Activated naive CD4-positive, alpha-beta T cell treated with anti-CD3 and anti-CD28 coated beads, Interleukin-2, amount 50 U/mL, for 24 hours (primary cell): ENCODE results near the gene UBE3A.

Experiments
- H3K27ac Mint-ChIP-seq: one replicate; pipeline ENCODE4 v1.8.0; 2021; ENCODE audit warnings: mild to moderate bottlenecking, mixed read lengths
- H3K27me3 Mint-ChIP-seq: one replicate; pipeline ENCODE4 v1.8.0; 2021; ENCODE audit warnings: mixed read lengths
- H3K36me3 Mint-ChIP-seq: one replicate; pipeline ENCODE4 v1.8.0; 2021; ENCODE audit warnings: mixed read lengths
- H3K4me1 Mint-ChIP-seq: one replicate; pipeline ENCODE4 v1.8.0; 2021; ENCODE audit warnings: mixed read lengths
- H3K4me3 Mint-ChIP-seq: one replicate; pipeline ENCODE4 v1.8.0; 2021; ENCODE audit warnings: mild to moderate bottlenecking, mixed read lengths
- H3K9me3 Mint-ChIP-seq: one replicate; pipeline ENCODE4 v1.8.0; 2021; ENCODE audit warnings: mixed read lengths

UBE3A gene

GRCh38 chr15:25397100-25397499 lies 41.7 kb downstream of the UBE3A start:
- no peak overlapping the region for H3K27ac Mint-ChIP-seq
- H3K4me3 Mint-ChIP-seq, result no peak overlapping the region
- H3K9me3 Mint-ChIP-seq, result peaks cover 6% of the 10 kb centered on the region
- peaks cover 44% of the 10 kb centered on the region for H3K36me3 Mint-ChIP-seq
- H3K4me1 Mint-ChIP-seq, result peaks cover 55% of the 10 kb centered on the region
- no peaks in the 10 kb centered on the region for H3K27me3 Mint-ChIP-seq

DNA sequence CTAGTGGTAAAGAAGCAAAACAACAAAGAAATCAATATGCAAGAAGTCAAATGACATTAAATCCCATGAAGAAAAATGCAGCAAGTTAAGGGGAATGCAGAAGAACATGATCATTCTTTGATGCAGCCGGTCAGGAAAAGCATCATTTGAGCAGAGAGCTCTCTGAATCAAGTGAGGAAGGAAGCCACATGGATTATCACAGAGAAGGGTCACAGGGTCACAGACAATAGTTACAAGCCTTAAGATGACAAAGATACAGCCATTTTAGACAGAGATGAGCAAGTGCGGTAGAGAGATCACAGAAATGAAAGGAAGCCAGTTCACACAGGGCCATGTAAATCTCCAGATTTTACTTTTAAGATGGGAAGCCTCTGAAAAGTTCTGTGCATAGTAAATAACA lies 43.9 kb downstream of the UBE3A start:
- no peaks in the 10 kb centered on the region for H3K27me3 Mint-ChIP-seq
- H3K4me1 Mint-ChIP-seq, result peaks cover 48% of the 10 kb centered on the region
- H3K9me3 Mint-ChIP-seq, result peaks cover 5% of the 10 kb centered on the region
- no peak overlapping the region for H3K4me3 Mint-ChIP-seq
- H3K36me3 Mint-ChIP-seq, result peaks cover 37% of the 10 kb centered on the region
- peak overlapping the region; percentile 8 for H3K27ac Mint-ChIP-seq

GRCh38 chr15:25392806-25393205 lies 46.0 kb downstream of the UBE3A start:
- no peaks in the 10 kb centered on the region for H3K27me3 Mint-ChIP-seq
- H3K27ac Mint-ChIP-seq, result no peak overlapping the region
- peaks cover 55% of the 10 kb centered on the region for H3K4me1 Mint-ChIP-seq
- H3K4me3 Mint-ChIP-seq, result no peak overlapping the region
- peaks cover 43% of the 10 kb centered on the region for H3K36me3 Mint-ChIP-seq
- peaks cover 18% of the 10 kb centered on the region for H3K9me3 Mint-ChIP-seq

- H3K9me3 Mint-ChIP-seq, result peaks cover 18% of the 10 kb centered on the region
- no peak overlapping the region for H3K27ac Mint-ChIP-seq
- H3K27me3 Mint-ChIP-seq, result no peaks in the 10 kb centered on the region
- peaks cover 53% of the 10 kb centered on the region for H3K4me1 Mint-ChIP-seq
- H3K36me3 Mint-ChIP-seq, result peaks cover 40% of the 10 kb centered on the region
- no peak overlapping the region for H3K4me3 Mint-ChIP-seq
Observed at GRCh38 chr15:25391971-25392721, 46.7 kb downstream of the UBE3A start.

DNA sequence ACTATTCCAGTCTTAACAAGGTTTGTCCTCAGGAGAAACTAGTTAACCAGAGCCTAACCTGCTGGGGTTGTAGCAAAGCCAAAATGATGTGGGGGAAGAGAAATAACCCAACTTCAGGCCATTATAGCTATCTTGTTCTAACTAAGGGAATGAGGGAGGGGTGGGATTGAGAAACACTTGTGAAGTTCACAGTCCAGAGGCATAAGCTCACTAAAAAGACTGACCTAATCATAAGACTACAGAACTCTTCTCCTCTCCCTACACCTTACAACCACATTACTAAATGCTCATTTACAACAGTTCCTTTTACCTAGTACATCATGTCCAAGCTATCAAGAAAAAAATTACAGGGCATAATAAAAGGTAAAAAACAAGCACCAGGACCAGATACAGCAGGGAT lies 52.8 kb downstream of the UBE3A start:
- Mint-ChIP-seq H3K9me3 (peaks cover 28% of the 10 kb centered on the region), H3K4me3 (peak overlapping the region; percentile 24), H3K36me3 (peaks cover 69% of the 10 kb centered on the region), H3K4me1 (peaks cover 65% of the 10 kb centered on the region), H3K27me3 (no peaks in the 10 kb centered on the region), H3K27ac (no peak overlapping the region)

DNA sequence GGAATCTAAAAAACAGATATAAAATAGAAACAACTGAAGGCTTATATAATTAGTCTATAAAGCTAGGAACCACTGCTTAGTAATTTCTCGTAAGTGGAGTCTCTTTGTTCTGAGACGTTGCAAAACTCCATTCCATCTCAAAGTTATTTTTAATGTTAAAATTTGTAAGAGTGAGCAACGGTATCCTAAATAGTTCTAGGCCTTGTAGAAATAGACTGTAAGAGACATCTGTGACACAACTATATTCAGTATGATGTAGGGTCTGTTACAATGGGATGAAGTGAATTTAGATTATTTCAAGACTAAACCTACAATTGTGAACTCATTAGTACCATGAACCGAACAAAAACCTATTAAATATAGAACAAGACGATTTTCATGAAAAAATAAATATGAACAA lies 57.2 kb downstream of the UBE3A start:
- H3K4me1 Mint-ChIP-seq, result peaks cover 56% of the 10 kb centered on the region
- H3K36me3 Mint-ChIP-seq, result peaks cover 49% of the 10 kb centered on the region
- H3K9me3 Mint-ChIP-seq, result peaks cover 10% of the 10 kb centered on the region
- no peak overlapping the region for H3K4me3 Mint-ChIP-seq
- no peak overlapping the region for H3K27ac Mint-ChIP-seq
- H3K27me3 Mint-ChIP-seq, result no peaks in the 10 kb centered on the region

- Mint-ChIP-seq H3K9me3 (peaks cover 5% of the 10 kb centered on the region), H3K4me3 (no peak overlapping the region), H3K36me3 (peaks cover 42% of the 10 kb centered on the region), H3K27ac (no peak overlapping the region), H3K4me1 (peaks cover 47% of the 10 kb centered on the region), H3K27me3 (no peaks in the 10 kb centered on the region)
Observed at GRCh38 chr15:25378501-25378901, 60.3 kb downstream of the UBE3A start.

- Mint-ChIP-seq H3K27ac (no peak overlapping the region), H3K4me3 (no peak overlapping the region), H3K27me3 (no peaks in the 10 kb centered on the region), H3K9me3 (no peaks in the 10 kb centered on the region), H3K36me3 (peaks cover 49% of the 10 kb centered on the region), H3K4me1 (peaks cover 48% of the 10 kb centered on the region)
Observed at GRCh38 chr15:25375557-25375956, 63.3 kb downstream of the UBE3A start.

DNA sequence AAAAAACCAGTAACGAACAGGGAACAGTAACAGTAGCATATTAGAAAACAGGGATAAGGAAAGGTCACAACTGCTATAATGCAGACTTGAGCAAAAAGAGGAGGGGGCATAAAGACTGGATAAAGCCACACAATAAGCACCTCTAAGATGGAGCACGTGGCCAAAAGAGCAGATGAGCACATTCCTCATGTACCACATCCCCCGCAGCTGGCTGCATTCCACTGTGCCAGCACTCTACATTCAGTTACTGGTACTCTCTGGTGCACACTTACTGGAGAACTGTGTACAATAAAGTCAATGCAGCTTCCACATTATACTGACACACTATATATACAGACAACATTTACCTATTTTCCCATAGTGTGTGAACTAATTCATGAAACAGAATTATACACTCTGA lies 64.7 kb downstream of the UBE3A start:
- H3K27ac Mint-ChIP-seq, result no peak overlapping the region
- no peaks in the 10 kb centered on the region for H3K27me3 Mint-ChIP-seq
- no peaks in the 10 kb centered on the region for H3K9me3 Mint-ChIP-seq
- H3K4me3 Mint-ChIP-seq, result no peak overlapping the region
- peaks cover 58% of the 10 kb centered on the region for H3K4me1 Mint-ChIP-seq
- H3K36me3 Mint-ChIP-seq, result peaks cover 54% of the 10 kb centered on the region

DNA sequence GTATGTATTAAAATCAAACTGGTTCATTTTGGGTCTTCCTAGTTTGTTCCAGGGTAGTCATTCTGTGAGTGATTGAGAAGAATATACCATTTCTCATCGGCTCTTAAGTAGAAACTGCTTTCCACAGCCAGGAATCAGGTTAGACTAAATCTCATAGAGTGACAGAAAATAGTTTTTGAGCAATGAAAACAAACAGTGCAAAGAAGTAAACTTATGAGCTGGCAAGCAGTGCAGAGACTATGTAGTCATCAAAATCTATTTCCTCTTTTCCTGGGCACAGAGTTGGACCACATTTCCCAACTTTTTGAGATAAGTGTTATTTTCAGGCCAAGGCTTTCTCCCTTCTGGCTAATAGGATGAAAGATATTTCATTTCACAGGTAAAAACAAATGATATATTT lies 66.5 kb downstream of the UBE3A start:
- peaks cover 46% of the 10 kb centered on the region for H3K4me1 Mint-ChIP-seq
- H3K9me3 Mint-ChIP-seq, result no peaks in the 10 kb centered on the region
- no peak overlapping the region for H3K27ac Mint-ChIP-seq
- no peak overlapping the region for H3K4me3 Mint-ChIP-seq
- H3K27me3 Mint-ChIP-seq, result no peaks in the 10 kb centered on the region
- H3K36me3 Mint-ChIP-seq, result peaks cover 55% of the 10 kb centered on the region

DNA sequence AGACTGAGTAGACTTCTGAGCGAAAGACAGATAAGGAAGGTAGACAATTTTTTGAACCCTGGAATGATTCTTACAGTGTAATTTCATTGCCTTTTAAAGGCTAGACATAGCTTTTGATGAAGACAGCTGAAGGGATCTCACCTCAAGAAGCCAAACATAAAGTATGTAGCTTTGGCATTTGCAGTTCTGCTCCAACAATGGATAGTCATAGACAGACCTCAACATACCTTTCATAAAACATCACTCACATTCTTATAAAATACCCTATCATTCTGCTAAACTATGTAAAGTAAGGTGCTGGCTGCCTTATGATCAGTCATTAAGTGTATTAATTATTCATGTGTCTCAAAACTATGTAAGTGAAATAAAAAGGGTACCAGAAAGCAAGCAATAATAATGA lies 70.0 kb downstream of the UBE3A start:
- peaks cover 41% of the 10 kb centered on the region for H3K4me1 Mint-ChIP-seq
- H3K27ac Mint-ChIP-seq, result peak overlapping the region; percentile 24
- H3K36me3 Mint-ChIP-seq, result peaks cover 49% of the 10 kb centered on the region
- no peaks in the 10 kb centered on the region for H3K9me3 Mint-ChIP-seq
- no peaks in the 10 kb centered on the region for H3K27me3 Mint-ChIP-seq
- peak overlapping the region; percentile 13 for H3K4me3 Mint-ChIP-seq

DNA sequence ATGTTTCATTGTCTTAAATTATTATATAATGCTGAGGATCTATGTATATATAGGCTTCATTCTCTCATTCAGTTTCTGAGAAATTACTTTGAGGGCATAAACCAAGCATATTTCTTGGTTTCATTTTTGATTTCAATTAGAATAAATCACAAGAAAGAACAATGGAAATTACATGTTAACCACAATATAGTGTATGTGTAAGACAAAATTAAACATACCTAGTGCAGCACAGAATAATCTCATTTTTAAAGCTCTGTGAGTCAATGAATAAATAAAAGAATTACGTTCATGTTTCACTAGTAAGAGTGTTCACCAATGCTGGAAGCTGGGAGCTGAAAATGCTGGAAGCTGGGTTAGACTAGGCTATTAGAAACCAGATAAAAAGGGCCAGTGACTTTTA lies 72.8 kb downstream of the UBE3A start:
- H3K27me3 Mint-ChIP-seq, result no peaks in the 10 kb centered on the region
- H3K9me3 Mint-ChIP-seq, result no peaks in the 10 kb centered on the region
- H3K36me3 Mint-ChIP-seq, result peaks cover 32% of the 10 kb centered on the region
- H3K4me3 Mint-ChIP-seq, result no peak overlapping the region
- peak overlapping the region; percentile 0 for H3K27ac Mint-ChIP-seq
- peaks cover 34% of the 10 kb centered on the region for H3K4me1 Mint-ChIP-seq

DNA sequence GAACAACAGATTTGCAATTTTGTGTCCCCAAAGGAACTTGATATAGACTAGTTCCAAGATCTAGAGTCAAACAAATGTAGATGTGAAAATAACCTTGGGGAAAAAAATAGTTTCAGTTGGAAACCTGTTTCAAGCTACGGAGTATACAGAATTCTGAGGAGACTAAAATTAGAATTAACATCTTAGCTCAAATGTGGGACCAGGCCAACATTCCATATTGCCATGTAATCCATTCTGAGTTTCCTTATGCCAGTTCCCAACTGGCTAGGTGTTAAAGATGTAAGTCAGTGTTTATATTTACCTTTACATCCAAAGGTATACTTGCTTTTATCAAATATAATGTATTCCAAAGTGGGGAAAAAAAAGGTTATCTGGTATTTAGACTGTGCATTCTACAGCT lies 76.3 kb downstream of the UBE3A start:
- no peaks in the 10 kb centered on the region for H3K27me3 Mint-ChIP-seq
- H3K27ac Mint-ChIP-seq, result peak overlapping the region; percentile 18
- H3K36me3 Mint-ChIP-seq, result peaks cover 24% of the 10 kb centered on the region
- no peaks in the 10 kb centered on the region for H3K9me3 Mint-ChIP-seq
- H3K4me1 Mint-ChIP-seq, result peaks cover 14% of the 10 kb centered on the region
- no peak overlapping the region for H3K4me3 Mint-ChIP-seq

DNA sequence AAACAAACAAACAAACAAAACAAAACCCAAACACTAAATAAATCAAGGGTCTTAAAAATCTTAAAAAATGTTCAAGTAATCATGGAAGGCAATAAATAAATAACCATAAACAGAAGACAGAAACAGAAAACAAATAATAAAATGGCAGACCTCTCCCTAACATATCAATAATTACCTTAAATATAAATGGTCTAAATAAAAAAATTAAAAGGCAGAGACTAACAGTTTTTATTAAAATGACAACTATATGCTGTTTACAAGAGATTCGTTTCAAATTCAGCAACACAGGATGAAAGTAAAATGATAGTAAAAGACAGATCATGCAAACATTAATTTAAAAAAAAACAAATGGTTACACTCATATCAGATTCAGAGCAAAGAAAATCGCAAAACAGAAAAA lies 91.1 kb downstream of the UBE3A start:
- peaks cover 17% of the 10 kb centered on the region for H3K9me3 Mint-ChIP-seq
- peaks cover 6% of the 10 kb centered on the region for H3K4me1 Mint-ChIP-seq
- H3K36me3 Mint-ChIP-seq, result peaks cover 63% of the 10 kb centered on the region
- H3K4me3 Mint-ChIP-seq, result no peak overlapping the region
- no peaks in the 10 kb centered on the region for H3K27me3 Mint-ChIP-seq
- no peak overlapping the region for H3K27ac Mint-ChIP-seq

GRCh38 chr15:25346371-25346770 lies 92.5 kb downstream of the UBE3A start:
- H3K36me3 Mint-ChIP-seq, result peaks cover 68% of the 10 kb centered on the region
- H3K9me3 Mint-ChIP-seq, result peaks cover 17% of the 10 kb centered on the region
- no peaks in the 10 kb centered on the region for H3K27me3 Mint-ChIP-seq
- peaks cover 6% of the 10 kb centered on the region for H3K4me1 Mint-ChIP-seq
- peak overlapping the region; percentile 13 for H3K27ac Mint-ChIP-seq
- no peak overlapping the region for H3K4me3 Mint-ChIP-seq

GRCh38 chr15:25345943-25346342 lies 92.9 kb downstream of the UBE3A start:
- H3K27ac Mint-ChIP-seq, result no peak overlapping the region
- H3K36me3 Mint-ChIP-seq, result peaks cover 65% of the 10 kb centered on the region
- H3K9me3 Mint-ChIP-seq, result peaks cover 13% of the 10 kb centered on the region
- H3K4me3 Mint-ChIP-seq, result no peak overlapping the region
- H3K4me1 Mint-ChIP-seq, result peaks cover 6% of the 10 kb centered on the region
- no peaks in the 10 kb centered on the region for H3K27me3 Mint-ChIP-seq

- H3K36me3 Mint-ChIP-seq, result peaks cover 54% of the 10 kb centered on the region
- no peak overlapping the region for H3K4me3 Mint-ChIP-seq
- H3K27me3 Mint-ChIP-seq, result no peaks in the 10 kb centered on the region
- H3K4me1 Mint-ChIP-seq, result peaks cover 6% of the 10 kb centered on the region
- H3K27ac Mint-ChIP-seq, result no peak overlapping the region
- H3K9me3 Mint-ChIP-seq, result peaks cover 7% of the 10 kb centered on the region
Observed at GRCh38 chr15:25342629-25343028, 96.2 kb downstream of the UBE3A start.
